GM19193 (cell line): Measurements from ENCODE around the gene OR51B4.

Experiments
- POLR2A ChIP-seq: IDR thresholded peaks from 4 replicates; pipeline ENCODE4 v1.6.1; 2011; ENCODE audit not compliant: insufficient read depth, insufficient read length; ENCODE audit errors: extremely low read depth

Gene OR51B4

GRCh38 chr11:5301846-5302245, at the start of gene OR51B4:
OR51B4 (minus strand) TSS chr11:5301946; CDS start chr11:5301946, 0 bp downstream.
- TF ChIP-seq POLR2A, result no peak

- TF ChIP-seq POLR2A, result no peak
These were observed 49.5 kb upstream of the OR51B4 start, which contains the start of gene OR51B6 for GRCh38 chr11:5351208-5351607. OR51B6 (plus strand) TSS chr11:5351508; CDS start chr11:5351508, 0 bp downstream.

- no peak for TF ChIP-seq POLR2A
These were observed 47.8 kb upstream of the OR51B4 start for GRCh38 chr11:5349550-5349949.

- no peak for TF ChIP-seq POLR2A
These were observed 46.9 kb upstream of the OR51B4 start for GRCh38 chr11:5348551-5349194.

- TF ChIP-seq POLR2A, result no peak
These were observed 44.1 kb upstream of the OR51B4 start for GRCh38 chr11:5345831-5346230.

- TF ChIP-seq POLR2A, result no peak
These were observed 42.0 kb upstream of the OR51B4 start, which contains the start of gene OR51B5 for GRCh38 chr11:5343474-5344335. OR51B5 (minus strand) TSS chr11:5343524; CDS start chr11:5343524, 0 bp downstream.

- no peak for TF ChIP-seq POLR2A
These were observed 38.1 kb upstream of the OR51B4 start for GRCh38 chr11:5339771-5340322.

GRCh38 chr11:5336331-5336730, 34.6 kb upstream of the OR51B4 start:
- no peak for TF ChIP-seq POLR2A

- no peak for TF ChIP-seq POLR2A
These were observed 33.4 kb upstream of the OR51B4 start for GRCh38 chr11:5335170-5335569.

- TF ChIP-seq POLR2A, result no peak
These were observed 22.5 kb upstream of the OR51B4 start, which contains the start of gene OR51B2 for GRCh38 chr11:5324197-5324596. OR51B2 (minus strand) TSS chr11:5324297; CDS start chr11:5324297, 0 bp downstream.

- no peak for TF ChIP-seq POLR2A
These were observed 15.5 kb upstream of the OR51B4 start for GRCh38 chr11:5317292-5317691.

GRCh38 chr11:5310423-5310822, 8.7 kb upstream of the OR51B4 start:
- TF ChIP-seq POLR2A, result no peak

GRCh38 chr11:5307256-5308019, 5.7 kb upstream of the OR51B4 start:
- no peak for TF ChIP-seq POLR2A

- no peak for TF ChIP-seq POLR2A
These were observed 2.3 kb upstream of the OR51B4 start for GRCh38 chr11:5304046-5304445.

GRCh38 chr11:5303626-5304025, 1.9 kb upstream of the OR51B4 start:
- TF ChIP-seq POLR2A, result no peak
